GM23338 (cell line): ENCODE measurements around the gene GMPR. TPM values are rescaled to one million over a fixed set of nuclear protein-coding genes. Genes with fewer than 3 reads are reported as not detected.

ENCODE experiments used
- ATAC-seq: fragments of 200-7000 bp; cut with Tn5 transposase; 3 replicates; pipeline ENCODE4 v1.9.1; 2020
- DNase-seq: peaks from one replicate; pipeline ENCODE4 v3.0.0-alpha.2; 2015; ENCODE audit warnings: low spot score
- H2AFZ ChIP-seq: fragments of 200-600 bp; sonication (generic); 2 replicates; pipeline ENCODE4 v1.8.0; 2016; ENCODE audit warnings: antibody characterized with exemption, mild to moderate bottlenecking, moderate library complexity
- H3F3A ChIP-seq: fragments of 200-600 bp; sonication (generic); replicated peaks from 2 replicates; pipeline ENCODE4 v1.8.0; 2017; ENCODE audit warnings: antibody characterized with exemption, mixed run types, low read depth
- H3K27ac ChIP-seq: fragments of 200-600 bp; sonication (generic); 2 replicates; pipeline ENCODE4 v1.6.1; 2016; ENCODE audit warnings: low read depth
- H3K27me3 ChIP-seq: fragments of 200-600 bp; sonication (generic); 2 replicates; pipeline ENCODE4 v1.8.0; 2016; ENCODE audit warnings: mild to moderate bottlenecking, mixed run types, moderate library complexity; ENCODE audit not compliant: insufficient read depth
- H3K36me3 ChIP-seq: fragments of 200-600 bp; sonication (generic); 2 replicates; pipeline ENCODE4 v1.8.0; 2016; ENCODE audit warnings: mild to moderate bottlenecking; ENCODE audit not compliant: insufficient read depth
- H3K4me1 ChIP-seq: fragments of 200-600 bp; sonication (generic); 2 replicates; pipeline ENCODE4 v1.8.0; 2016; ENCODE audit warnings: mild to moderate bottlenecking, moderate library complexity; ENCODE audit not compliant: insufficient read depth
- H3K4me2 ChIP-seq: fragments of 200-600 bp; sonication (generic); 2 replicates; pipeline ENCODE4 v1.7.1; 2017; ENCODE audit warnings: mixed run types
- H3K4me3 ChIP-seq: fragments of 200-600 bp; sonication (generic); 2 replicates; pipeline ENCODE4 v1.6.1; 2016; ENCODE audit warnings: mixed run types
- H3K79me2 ChIP-seq: fragments of 200-600 bp; sonication (generic); replicated peaks from 2 replicates; pipeline ENCODE4 v1.8.0; 2017; ENCODE audit warnings: mild to moderate bottlenecking; ENCODE audit not compliant: insufficient read depth
- H3K9me2 ChIP-seq: fragments of 200-600 bp; sonication (generic); 2 replicates; pipeline ENCODE4 v1.8.0; 2017; ENCODE audit not compliant: insufficient read depth
- H4K20me1 ChIP-seq: fragments of 200-600 bp; sonication (generic); replicated peaks from 2 replicates; pipeline ENCODE4 v1.8.0; 2017; ENCODE audit warnings: mild to moderate bottlenecking; ENCODE audit not compliant: insufficient read depth
- H3K27ac Mint-ChIP-seq: 2 replicates; pipeline ENCODE4 v1.8.0; 2020; ENCODE audit warnings: inconsistent platforms, mild to moderate bottlenecking, moderate library complexity, mixed read lengths
- H3K27me3 Mint-ChIP-seq: 3 replicates; pipeline ENCODE4 v1.8.0; 2022; ENCODE audit warnings: low read depth, mild to moderate bottlenecking, moderate library complexity, mixed read lengths, inconsistent platforms; ENCODE audit not compliant: insufficient read depth, poor library complexity
- H3K36me3 Mint-ChIP-seq: 3 replicates; pipeline ENCODE4 v1.8.0; 2021; ENCODE audit warnings: low read depth, mild to moderate bottlenecking, inconsistent platforms, moderate library complexity, mixed read lengths
- H3K4me1 Mint-ChIP-seq: 3 replicates; pipeline ENCODE4 v1.8.0; 2020; ENCODE audit warnings: mild to moderate bottlenecking, inconsistent platforms, mixed read lengths
- H3K4me3 Mint-ChIP-seq: 3 replicates; pipeline ENCODE4 v1.8.0; 2021; ENCODE audit warnings: moderate library complexity, mild to moderate bottlenecking, inconsistent platforms, mixed read lengths
- H3K9me3 Mint-ChIP-seq: 3 replicates; pipeline ENCODE4 v1.8.0; 2020; ENCODE audit warnings: moderate library complexity, mild to moderate bottlenecking, inconsistent platforms, mixed read lengths
- EZH2phosphoT487 ChIP-seq: fragments of 200-600 bp; sonication (generic); IDR thresholded peaks from one replicate; pipeline ENCODE4 v1.8.1; 2018; ENCODE audit warnings: antibody characterized with exemption; ENCODE audit not compliant: unreplicated experiment
- NANOG ChIP-seq: IDR thresholded peaks from 2 replicates; pipeline ENCODE4 v1.6.1; 2016; ENCODE audit warnings: antibody characterized with exemption, borderline replicate concordance
- POLR2AphosphoS5 ChIP-seq: IDR thresholded peaks from 2 replicates; pipeline ENCODE4 v1.6.1; 2016; ENCODE audit warnings: antibody characterized with exemption, low read depth
- REST ChIP-seq: IDR thresholded peaks from one replicate; pipeline ENCODE4 v1.6.1; 2018; ENCODE audit warnings: antibody characterized with exemption; ENCODE audit not compliant: unreplicated experiment
- STAT1 ChIP-seq: IDR thresholded peaks from one replicate; pipeline ENCODE4 v1.6.1; 2016; ENCODE audit warnings: antibody characterized with exemption; ENCODE audit not compliant: unreplicated experiment
- ZNF331 ChIP-seq: fragments of 250-450 bp; sonication (Bioruptor Pico); IDR thresholded peaks from 2 replicates; pipeline ENCODE4 v1.5.0; 2020; ENCODE audit warnings: low read depth, mild to moderate bottlenecking, moderate library complexity
- ZNF462 ChIP-seq: fragments of 250-450 bp; sonication (Bioruptor Pico); IDR thresholded peaks from 2 replicates; pipeline ENCODE4 v1.5.0; 2020; ENCODE audit warnings: mild to moderate bottlenecking, moderate library complexity
- polyA plus RNA-seq: library from polyadenylated mRNA; unstranded; fragments of >200 nt; fragmentation: Nextera tagmentation; extraction: Ambion mirVana; gene quantifications from 2 replicates; pipeline ENCODE4 v1.2.1, GENCODE V29; 2016
- total RNA-seq: library from RNA; depleted of rRNA; stranded (reverse); fragments of >200 nt; shearing (Covaris generic); gene quantifications from 2 replicates; pipeline ENCODE4 v1.2.3, GENCODE V29; 2014

GMPR gene
- total and polyA plus RNA-seq, 2 experiments from 2014 or later: 0.23 to 0.35 TPM

GRCh38 chr6:16339265-16339587 is 100.8 kb downstream of the GMPR start:
- Histone ChIP-seq H3K36me3 (no peaks in the 10 kb centered on the region), H3K27ac (no peak overlapping the region), H3K4me3 (no peak overlapping the region), H3K79me2 (no peaks in the 10 kb centered on the region), H4K20me1 (no peaks in the 10 kb centered on the region), H3K9me2 (0 out of 2 replicates have a peak, but pooled peaks cover 5% of the 10 kb centered on the region), H3K4me1 (no peaks in the 10 kb centered on the region), H3K27me3 (no peaks in the 10 kb centered on the region), H3F3A (no peaks in the 10 kb centered on the region), H3K4me2 (no peak overlapping the region), H2AFZ (no peak overlapping the region)
- no peak for DNase-seq
- Mint-ChIP-seq H3K27me3 (no peaks in the 10 kb centered on the region), H3K36me3 (peaks cover 3% of the 10 kb centered on the region; the same call in 1 of the 3 replicates), H3K27ac (no peak overlapping the region), H3K4me1 (peaks cover 11% of the 10 kb centered on the region; the same call in 2 of the 3 replicates), H3K4me3 (no peak overlapping the region), H3K9me3 (no peaks in the 10 kb centered on the region; the same call in 2 of the 3 replicates)
- TF ChIP-seq STAT1: no peak
- no peak for TF ChIP-seq ZNF331 (CRISPR knock-in tag)
- TF ChIP-seq REST: no peak
- no peak for TF ChIP-seq EZH2phosphoT487
- no peak for TF ChIP-seq POLR2AphosphoS5
- TF ChIP-seq NANOG: no peak
- no peak for TF ChIP-seq ZNF462
- no peak; the same call in 2 of the 3 replicates for ATAC-seq
